ENCODE results near the gene AGBL3. TPM values are rescaled to one million over a fixed set of nuclear protein-coding genes. Genes with fewer than 3 reads are reported as not detected.

Gene AGBL3
- total and polyA plus RNA-seq, 7 experiments from 2014 or later: 0.51 to 6.6 (median 2.9) TPM

- intact Hi-C loops (cut with micrococcal nuclease): loop anchor here in 1 of 2 donors (10.0 kb wide), 1 partner anchor 722 kb away; the partner anchor contains the start of gene AKR1B1
- Mint-ChIP-seq H3K36me3 (peaks cover 9 to 37% (median 25%) of the 10 kb centered on the region in 5 donors), H3K27ac (no peak overlapping the region), H3K4me1 (peaks cover 0 to 7% (median 1%) of the 10 kb centered on the region in 7 donors), H3K4me3 (no peak overlapping the region), H3K9me3 (peaks cover 6 to 36% (median 17%) of the 10 kb centered on the region in 11 donors), H3K27me3 (no peaks in the 10 kb centered on the region)
- H3K4me1 ChIP-seq (ENCODE audit: control insufficient read depth in 2 of 2, insufficient read depth in 2 of 2, low read length in 2 of 2): no peaks in the 10 kb centered on the region
- POLR2A ChIA-PET: interaction anchor here (1.0 kb wide), 1 partner anchor 29 kb away, joined by 3 read pairs; the partner anchor contains the start of gene TMEM140
- ATAC-seq: no peak
- DNase-seq: no peak
- CTCF ChIA-PET: no interaction called here
- no peaks in the 10 kb centered on the region for H3K36me3 ChIP-seq (ENCODE audit: control insufficient read depth in 2 of 3, insufficient read depth in 3 of 3, low read length in 3 of 3)
- H3K27ac ChIP-seq (ENCODE audit: low read depth, low read length): no peak overlapping the region
- H3K27me3 ChIP-seq (ENCODE audit: control insufficient read depth in 2 of 2, insufficient read depth in 2 of 2, low read length in 2 of 2): no peaks in the 10 kb centered on the region
- peaks cover 0 to 26% (median 4%) of the 10 kb centered on the region in 3 experiments for H3K9me3 ChIP-seq (ENCODE audit: control insufficient read depth in 2 of 3, low read length in 3 of 3)
- H3K4me3 ChIP-seq (ENCODE audit: low read length): no peak overlapping the region
Observed at GRCh38 chr7:135177028-135177696, 190.9 kb downstream of the AGBL3 start.

- H3K9me3 Mint-ChIP-seq: peaks cover 11 to 48% (median 24%) of the 10 kb centered on the region in 11 donors
- ChIA-PET POLR2A (no interaction called here), CTCF (interaction anchor here (1.2 to 1.5 kb wide), 2 partner anchors 7 to 14 kb away, joined by 3 read pairs; no protein-coding TSS in a partner anchor)
Observed at GRCh38 chr7:135178364-135178763, 192.1 kb downstream of the AGBL3 start.

DNA sequence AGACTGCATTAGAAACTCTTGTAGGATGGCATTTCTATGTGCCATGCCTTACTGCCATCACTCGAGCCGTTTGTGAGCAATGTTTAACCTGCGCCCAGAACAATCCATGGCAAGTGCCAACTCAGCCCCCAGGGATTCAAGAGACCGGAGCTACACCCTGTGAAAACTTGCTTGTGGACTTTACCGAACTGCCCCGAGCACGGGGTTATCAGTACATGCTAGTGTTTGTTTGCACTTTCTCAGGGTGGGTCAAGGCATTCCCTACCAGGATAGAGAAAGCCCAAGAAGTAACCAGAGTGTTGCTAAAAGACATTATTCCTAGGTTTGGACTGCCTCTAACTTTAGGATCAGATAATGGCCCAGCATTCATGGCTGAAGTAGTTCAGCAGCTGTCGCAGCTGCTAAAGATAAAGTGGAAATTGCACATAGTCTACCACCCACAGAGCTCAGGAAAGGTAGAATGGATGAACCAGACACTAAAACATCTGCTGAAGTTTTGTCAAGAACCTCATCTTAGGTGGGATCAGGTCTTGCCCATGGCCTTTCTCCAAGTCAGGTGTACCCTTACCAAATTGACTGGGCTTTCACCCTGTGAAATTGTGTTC is 193.1 kb downstream of the AGBL3 start:
- Mint-ChIP-seq H3K4me1 (no peaks in the 10 kb centered on the region), H3K27ac (peak overlapping the region in 1 of 9 donors; percentile 57), H3K27me3 (no peaks in the 10 kb centered on the region), H3K9me3 (peaks cover 11 to 59% (median 27%) of the 10 kb centered on the region in 11 donors), H3K36me3 (peaks cover 23 to 58% (median 45%) of the 10 kb centered on the region in 5 donors), H3K4me3 (no peak overlapping the region)
- intact Hi-C loops (cut with micrococcal nuclease): loop anchor here in 1 of 2 donors (10.0 kb wide), 1 partner anchor 725 kb away; the partner anchor contains the start of gene AKR1B1
- ChIA-PET CTCF (interaction anchor here (1.2 to 1.5 kb wide), 3 partner anchors 8 to 15 kb away, joined by 3 to 4 read pairs (median 3); no protein-coding TSS in a partner anchor), POLR2A (interaction anchor here (0.8 to 1.3 kb wide), 3 partner anchors 10 to 32 kb away, joined by 3 to 5 read pairs (median 3); partner anchors contain the start of gene WDR91)
- H3K4me1 ChIP-seq (ENCODE audit: control insufficient read depth in 2 of 2, insufficient read depth in 2 of 2, low read length in 2 of 2): no peaks in the 10 kb centered on the region
- H3K4me3 ChIP-seq (ENCODE audit: low read length): no peak overlapping the region
- ATAC-seq: no peak
- peaks cover 0 to 18% (median 1%) of the 10 kb centered on the region in 3 experiments for H3K36me3 ChIP-seq (ENCODE audit: control insufficient read depth in 2 of 3, insufficient read depth in 3 of 3, low read length in 3 of 3)
- H3K9me3 ChIP-seq (ENCODE audit: control insufficient read depth in 2 of 3, low read length in 3 of 3): peaks cover 0 to 30% (median 4%) of the 10 kb centered on the region in 3 experiments
- H3K27me3 ChIP-seq (ENCODE audit: control insufficient read depth in 2 of 2, insufficient read depth in 2 of 2, low read length in 2 of 2): no peaks in the 10 kb centered on the region
- H3K27ac ChIP-seq (ENCODE audit: low read depth, low read length): no peak overlapping the region
- DNase-seq: no peak

More at GRCh38 chr7:135178364-135178763, 192.1 kb downstream of the AGBL3 start:
- Mint-ChIP-seq H3K4me3 (no peak overlapping the region), H3K27me3 (no peaks in the 10 kb centered on the region), H3K4me1 (no peaks in the 10 kb centered on the region), H3K36me3 (peaks cover 18 to 48% (median 34%) of the 10 kb centered on the region in 5 donors), H3K27ac (no peak overlapping the region)
- Histone ChIP-seq H3K9me3 (ENCODE audit: control insufficient read depth in 2 of 3, low read length in 3 of 3) (peaks cover 0 to 30% (median 4%) of the 10 kb centered on the region in 3 experiments), H3K4me3 (ENCODE audit: low read length) (no peak overlapping the region), H3K27me3 (ENCODE audit: control insufficient read depth in 2 of 2, insufficient read depth in 2 of 2, low read length in 2 of 2) (no peaks in the 10 kb centered on the region), H3K4me1 (ENCODE audit: control insufficient read depth in 2 of 2, insufficient read depth in 2 of 2, low read length in 2 of 2) (no peaks in the 10 kb centered on the region), H3K27ac (ENCODE audit: low read depth, low read length) (no peak overlapping the region), H3K36me3 (ENCODE audit: control insufficient read depth in 2 of 3, insufficient read depth in 3 of 3, low read length in 3 of 3) (peaks cover 0 to 7% (median 0%) of the 10 kb centered on the region in 3 experiments)
- intact Hi-C loops (cut with micrococcal nuclease): loop anchor here in 1 of 2 donors (10.0 kb wide), 1 partner anchor 724 kb away; the partner anchor contains the start of gene AKR1B1
- ATAC-seq (no peak), DNase-seq (no peak)

- H3K9me3 Mint-ChIP-seq: peaks cover 11 to 59% (median 27%) of the 10 kb centered on the region in 11 donors
- DNase-seq (no peak), ATAC-seq (no peak)
- H3K4me3 Mint-ChIP-seq: no peak overlapping the region
- peaks cover 0 to 30% (median 4%) of the 10 kb centered on the region in 3 experiments for H3K9me3 ChIP-seq (ENCODE audit: control insufficient read depth in 2 of 3, low read length in 3 of 3)
- no peaks in the 10 kb centered on the region for H3K4me1 ChIP-seq (ENCODE audit: control insufficient read depth in 2 of 2, insufficient read depth in 2 of 2, low read length in 2 of 2)
- no peak overlapping the region for H3K27ac ChIP-seq (ENCODE audit: low read depth, low read length)
- CTCF ChIA-PET: interaction anchor here (1.2 kb wide), 1 partner anchor 11 kb away, joined by 4 read pairs; no protein-coding TSS in a partner anchor
- no peaks in the 10 kb centered on the region for H3K4me1 Mint-ChIP-seq
- POLR2A ChIA-PET: interaction anchor here (0.8 to 1.3 kb wide), 2 partner anchors 11 to 31 kb away, joined by 3 read pairs; partner anchors contain the start of gene WDR91
- H3K27me3 Mint-ChIP-seq: no peaks in the 10 kb centered on the region
- peak overlapping the region in 1 of 9 donors; percentile 59 for H3K27ac Mint-ChIP-seq
- intact Hi-C loops (cut with micrococcal nuclease): no loop called here
- peaks cover 0 to 24% (median 4%) of the 10 kb centered on the region in 3 experiments for H3K36me3 ChIP-seq (ENCODE audit: control insufficient read depth in 2 of 3, insufficient read depth in 3 of 3, low read length in 3 of 3)
- no peaks in the 10 kb centered on the region for H3K27me3 ChIP-seq (ENCODE audit: control insufficient read depth in 2 of 2, insufficient read depth in 2 of 2, low read length in 2 of 2)
- no peak overlapping the region for H3K4me3 ChIP-seq (ENCODE audit: low read length)
- H3K36me3 Mint-ChIP-seq: peaks cover 23 to 60% (median 51%) of the 10 kb centered on the region in 5 donors
Observed at GRCh38 chr7:135180122-135180521, 193.8 kb downstream of the AGBL3 start.

GRCh38 chr7:135181261-135181928 is 195.1 kb downstream of the AGBL3 start:
- Histone ChIP-seq H3K36me3 (ENCODE audit: control insufficient read depth in 2 of 3, insufficient read depth in 3 of 3, low read length in 3 of 3) (peaks cover 0 to 37% (median 6%) of the 10 kb centered on the region in 3 experiments), H3K9me3 (ENCODE audit: control insufficient read depth in 2 of 3, low read length in 3 of 3) (peaks cover 0 to 30% (median 4%) of the 10 kb centered on the region in 3 experiments), H3K4me1 (ENCODE audit: control insufficient read depth in 2 of 2, insufficient read depth in 2 of 2, low read length in 2 of 2) (no peaks in the 10 kb centered on the region), H3K27me3 (ENCODE audit: control insufficient read depth in 2 of 2, insufficient read depth in 2 of 2, low read length in 2 of 2) (no peaks in the 10 kb centered on the region), H3K4me3 (ENCODE audit: low read length) (no peak overlapping the region), H3K27ac (ENCODE audit: low read depth, low read length) (no peak overlapping the region)
- intact Hi-C loops (cut with micrococcal nuclease): no loop called here
- Mint-ChIP-seq H3K36me3 (peaks cover 26 to 62% (median 60%) of the 10 kb centered on the region in 5 donors), H3K4me3 (no peak overlapping the region), H3K4me1 (no peaks in the 10 kb centered on the region), H3K9me3 (peaks cover 11 to 59% (median 27%) of the 10 kb centered on the region in 11 donors), H3K27ac (no peak overlapping the region), H3K27me3 (no peaks in the 10 kb centered on the region)
- DNase-seq (no peak), ATAC-seq (no peak)
- POLR2A ChIA-PET: interaction anchor here (1.0 kb wide), 1 partner anchor 33 kb away, joined by 3 read pairs; no protein-coding TSS in a partner anchor
- CTCF ChIA-PET: no interaction called here
